ENCODE measurements around the gene UGT1A5.
"Not testable (repeated sequence)": the region's sequence is repeated elsewhere in the genome, so short reads cannot be mapped to it uniquely, and the experiment has no call there.

UGT1A5 gene

DNA sequence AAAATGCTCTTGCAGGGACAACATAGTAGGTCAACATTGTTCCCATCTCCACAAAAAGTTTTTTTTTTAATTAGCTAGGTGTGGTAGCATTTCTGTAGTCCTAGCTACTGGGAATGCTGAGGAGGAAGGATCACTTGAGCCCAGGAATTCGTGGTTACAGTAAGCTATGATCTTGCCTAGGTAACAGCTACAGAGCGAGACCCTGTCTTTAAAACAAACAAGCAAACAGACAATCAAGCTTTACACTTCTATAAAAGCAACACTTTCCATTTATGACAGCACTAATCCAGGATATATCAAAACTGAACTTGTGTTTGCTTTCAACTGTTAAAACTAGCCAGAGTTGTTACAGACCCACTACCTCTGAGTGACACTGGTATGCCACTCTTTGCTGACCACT is 28.2 kb downstream of the UGT1A5 start:
- Histone ChIP-seq H3K79me2 (ENCODE audit: insufficient read depth, low read length) (no peaks in the 10 kb centered on the region), H3K27ac (ENCODE audit: low read depth, low read length) (no peak overlapping the region), H3K4me3 (ENCODE audit: insufficient read depth, low read length, poor library complexity, severe bottlenecking) (no peak overlapping the region), H3K9me2 (replicated peaks; ENCODE audit: insufficient read depth, low read length) (no peaks in the 10 kb centered on the region), H4K20me1 (ENCODE audit: low read depth, low read length) (no peaks in the 10 kb centered on the region), H3K9me3 (ENCODE audit: insufficient read depth, low read length) (no peaks in the 10 kb centered on the region), H2AFZ (ENCODE audit: low read depth, low read length, severe bottlenecking) (no peak overlapping the region), H3K36me3 (ENCODE audit: low read length) (no peaks in the 10 kb centered on the region), H3K9ac (ENCODE audit: low read length) (no peak overlapping the region), H3K27me3 (ENCODE audit: low read length) (no peaks in the 10 kb centered on the region), H3K4me2 (ENCODE audit: low read depth, low read length, poor library complexity, severe bottlenecking) (no peak overlapping the region), H3F3A (ENCODE audit: insufficient read depth) (no peaks in the 10 kb centered on the region)
- TF ChIP-seq CTCF (IDR thresholded peaks at IDR 0.05; ENCODE audit: insufficient read depth, low read length, poor library complexity, severe bottlenecking): no peak
- no peak for TF ChIP-seq EZH2phosphoT487 (conservative IDR thresholded peaks at IDR 0.05; ENCODE audit: low read length)

DNA sequence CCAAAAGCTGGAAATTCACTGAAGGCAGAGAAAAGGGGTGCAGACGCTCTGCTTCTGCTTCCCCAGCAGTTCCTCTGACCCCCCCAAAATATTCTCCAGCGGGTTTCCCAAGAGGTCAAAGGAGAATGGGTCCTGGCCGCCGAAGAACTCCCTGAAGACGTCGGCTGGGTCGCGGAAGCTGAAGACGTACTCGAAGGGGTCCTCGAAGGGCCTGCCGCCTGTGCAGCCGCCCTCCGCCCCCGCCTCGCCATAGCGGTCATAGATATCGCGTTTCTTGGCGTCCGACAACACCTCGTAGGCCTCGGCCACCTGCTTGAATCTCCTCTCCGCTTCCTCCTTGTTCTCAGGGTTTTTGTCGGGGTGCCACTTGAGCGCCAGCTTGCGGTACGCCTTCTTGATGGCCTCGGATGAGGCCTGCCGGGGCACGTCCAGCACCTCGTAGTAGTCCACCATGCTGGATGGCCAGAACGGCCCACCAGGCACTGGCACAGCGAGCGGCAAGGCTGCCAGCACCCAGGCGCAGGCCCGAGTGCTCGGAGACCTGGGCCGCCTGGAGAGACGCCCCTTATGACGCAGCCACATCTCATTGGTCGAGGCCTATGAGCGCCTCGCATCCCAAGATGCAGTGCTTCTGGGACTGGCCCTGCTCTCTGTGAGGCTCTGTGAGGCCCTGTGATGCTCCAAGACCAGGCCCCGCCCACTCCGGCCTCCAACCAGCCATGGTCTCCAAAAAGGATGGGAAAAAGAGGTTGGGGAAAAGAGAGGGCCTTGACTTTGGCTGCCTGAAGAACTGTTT is 31.0 kb downstream of the UGT1A5 start:
- H3K9me3 ChIP-seq (ENCODE audit: insufficient read depth, low read length): no peaks in the 10 kb centered on the region
- H3K36me3 ChIP-seq (ENCODE audit: low read length): no peaks in the 10 kb centered on the region
- H3K4me3 ChIP-seq (ENCODE audit: insufficient read depth, low read length, poor library complexity, severe bottlenecking): no peak overlapping the region
- no peak for TF ChIP-seq CTCF (IDR thresholded peaks at IDR 0.05; ENCODE audit: insufficient read depth, low read length, poor library complexity, severe bottlenecking)
- no peak for TF ChIP-seq EZH2phosphoT487 (conservative IDR thresholded peaks at IDR 0.05; ENCODE audit: low read length)
- H3K27me3 ChIP-seq (ENCODE audit: low read length): no peaks in the 10 kb centered on the region
- no peaks in the 10 kb centered on the region for H3F3A ChIP-seq (ENCODE audit: insufficient read depth)
- H3K79me2 ChIP-seq (ENCODE audit: insufficient read depth, low read length): no peaks in the 10 kb centered on the region
- H3K9ac ChIP-seq (ENCODE audit: low read length): no peak overlapping the region
- no peak overlapping the region for H3K27ac ChIP-seq (ENCODE audit: low read depth, low read length)
- no peak overlapping the region for H3K4me2 ChIP-seq (ENCODE audit: low read depth, low read length, poor library complexity, severe bottlenecking)
- H3K9me2 ChIP-seq (replicated peaks; ENCODE audit: insufficient read depth, low read length): no peaks in the 10 kb centered on the region
- no peak overlapping the region for H2AFZ ChIP-seq (ENCODE audit: low read depth, low read length, severe bottlenecking)
- H4K20me1 ChIP-seq (ENCODE audit: low read depth, low read length): no peaks in the 10 kb centered on the region

DNA sequence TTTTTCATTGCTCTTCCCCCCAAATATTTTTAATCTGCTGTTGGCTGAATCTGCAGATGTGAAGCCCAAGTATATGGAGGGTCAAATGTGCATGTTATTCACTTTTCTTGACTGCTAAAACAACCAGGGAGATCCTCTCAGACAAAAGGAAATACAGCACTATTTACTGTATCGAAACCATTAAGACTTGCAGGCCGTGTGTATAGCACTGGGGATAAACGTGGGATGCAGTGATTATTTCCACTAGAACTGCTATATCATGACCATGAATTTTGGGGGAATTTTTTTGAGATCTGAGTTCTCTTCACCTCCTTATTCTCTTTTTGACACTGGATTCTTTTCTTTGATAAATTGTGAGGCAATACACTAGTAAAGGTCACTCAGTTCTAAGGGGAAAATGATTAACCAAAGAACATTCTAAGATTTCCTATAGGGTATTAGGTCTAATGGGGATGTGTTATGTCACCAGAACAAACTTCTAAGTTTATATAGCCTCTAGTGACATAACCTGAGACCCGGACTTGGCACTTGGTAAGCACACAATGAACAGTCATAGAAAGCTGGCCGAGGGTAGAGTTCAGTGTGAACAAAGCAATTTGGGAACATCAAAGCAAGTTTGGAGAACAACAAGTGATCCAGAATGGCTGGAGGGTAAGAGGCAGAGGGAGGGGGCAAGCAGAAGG is 32.5 kb downstream of the UGT1A5 start:
- Histone ChIP-seq H3K36me3 (ENCODE audit: low read length) (no peaks in the 10 kb centered on the region), H4K20me1 (ENCODE audit: low read depth, low read length) (no peaks in the 10 kb centered on the region), H3K9me2 (replicated peaks; ENCODE audit: insufficient read depth, low read length) (no peaks in the 10 kb centered on the region), H3K27me3 (ENCODE audit: low read length) (no peaks in the 10 kb centered on the region), H3K4me2 (ENCODE audit: low read depth, low read length, poor library complexity, severe bottlenecking) (no peak overlapping the region), H3K9ac (ENCODE audit: low read length) (no peak overlapping the region), H3K27ac (ENCODE audit: low read depth, low read length) (no peak overlapping the region), H2AFZ (ENCODE audit: low read depth, low read length, severe bottlenecking) (no peak overlapping the region), H3K4me3 (ENCODE audit: insufficient read depth, low read length, poor library complexity, severe bottlenecking) (no peak overlapping the region), H3F3A (ENCODE audit: insufficient read depth) (no peaks in the 10 kb centered on the region), H3K9me3 (ENCODE audit: insufficient read depth, low read length) (no peaks in the 10 kb centered on the region), H3K79me2 (ENCODE audit: insufficient read depth, low read length) (no peaks in the 10 kb centered on the region)
- no peak for TF ChIP-seq EZH2phosphoT487 (conservative IDR thresholded peaks at IDR 0.05; ENCODE audit: low read length)
- no peak for TF ChIP-seq CTCF (IDR thresholded peaks at IDR 0.05; ENCODE audit: insufficient read depth, low read length, poor library complexity, severe bottlenecking)

DNA sequence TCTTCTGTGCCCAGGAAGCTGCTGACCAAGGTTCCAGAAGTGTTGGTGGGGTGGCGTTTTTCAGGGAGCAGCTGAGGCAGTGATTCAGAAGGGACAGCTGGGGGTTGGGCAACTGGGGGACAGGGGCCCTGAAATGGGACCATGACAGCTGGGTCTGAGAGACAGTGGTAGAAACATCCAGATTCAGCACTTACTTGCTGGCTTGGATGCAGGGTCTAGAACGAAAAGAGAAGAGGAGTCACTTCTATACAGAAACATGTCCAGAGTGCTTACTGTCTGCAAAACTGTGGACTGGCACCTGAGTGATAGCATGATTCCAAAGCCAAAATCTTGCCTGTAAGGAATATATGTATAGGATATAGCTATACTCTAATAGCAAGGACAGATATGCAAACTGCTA is 33.1 kb downstream of the UGT1A5 start:
- not testable (repeated sequence) for H3K4me3 ChIP-seq (ENCODE audit: insufficient read depth, low read length, poor library complexity, severe bottlenecking); H4K20me1 ChIP-seq (ENCODE audit: low read depth, low read length); H3K9me2 ChIP-seq (replicated peaks; ENCODE audit: insufficient read depth, low read length); H3K27me3 ChIP-seq (ENCODE audit: low read length); H3K9me3 ChIP-seq (ENCODE audit: insufficient read depth, low read length); H3K4me2 ChIP-seq (ENCODE audit: low read depth, low read length, poor library complexity, severe bottlenecking); H2AFZ ChIP-seq (ENCODE audit: low read depth, low read length, severe bottlenecking); H3K9ac ChIP-seq (ENCODE audit: low read length); H3K36me3 ChIP-seq (ENCODE audit: low read length); H3K27ac ChIP-seq (ENCODE audit: low read depth, low read length); H3K79me2 ChIP-seq (ENCODE audit: insufficient read depth, low read length); H3F3A ChIP-seq (ENCODE audit: insufficient read depth)

All from SU-DHL-6 (cell line).